Measurements from ENCODE around the gene ASTN2. TPM values are rescaled to one million over a fixed set of nuclear protein-coding genes. Genes with fewer than 3 reads are reported as not detected.

Gene ASTN2
- total RNA-seq, 1 donor from 2014 or later = 29.0 TPM

DNA sequence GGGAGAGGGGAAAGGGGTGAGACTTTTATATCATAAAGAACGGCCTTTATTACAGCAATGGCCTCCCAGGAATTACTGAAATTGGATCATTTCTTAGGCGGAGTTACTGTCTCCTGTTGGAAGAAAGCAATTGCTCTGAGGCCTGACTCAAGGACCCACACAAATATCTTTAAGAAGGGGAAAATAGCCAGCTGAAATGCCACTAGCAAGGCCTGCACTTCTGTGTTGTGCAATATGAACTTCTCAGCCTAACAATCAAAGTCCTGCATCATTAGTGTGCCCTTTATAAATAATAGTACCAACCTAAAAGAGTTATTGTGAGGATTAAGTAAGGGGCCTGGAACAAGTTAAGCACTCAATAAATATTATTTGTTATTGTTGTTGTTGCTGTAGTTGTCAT lies 757.9 kb downstream of the ASTN2 start:
- H3K9me3 Mint-ChIP-seq (ENCODE audit: low read depth) = no peaks in the 10 kb centered on the region
- no peak for DNase-seq (ENCODE audit: low spot score, unreplicated experiment)

DNA sequence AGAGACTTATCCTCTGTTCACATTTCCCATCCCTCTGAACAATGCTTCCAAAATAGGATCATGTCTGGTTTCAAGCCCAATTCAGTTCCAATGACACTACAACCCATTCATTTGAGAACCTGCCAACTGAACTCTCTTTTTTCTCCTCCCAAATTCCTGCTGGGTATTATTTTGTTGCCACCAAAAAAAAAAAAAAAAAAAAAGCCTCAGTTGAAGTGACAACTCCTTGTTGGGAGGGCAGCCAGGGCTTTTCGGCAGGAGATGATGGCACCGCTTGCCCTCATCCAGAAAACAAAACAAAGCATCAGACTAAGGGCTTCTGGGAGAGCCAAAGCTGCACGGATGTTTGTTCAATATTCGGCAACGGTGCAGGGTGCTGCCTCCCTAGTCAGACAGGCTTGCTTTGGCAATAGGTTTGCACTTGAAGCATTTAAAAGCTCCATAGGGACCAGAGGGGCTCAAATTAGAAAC lies 758.3 kb downstream of the ASTN2 start:
- no peaks in the 10 kb centered on the region for H3K4me1 Mint-ChIP-seq (ENCODE audit: low read depth)
- H3K27ac Mint-ChIP-seq = no peak overlapping the region
- no peaks in the 10 kb centered on the region for H3K9me3 Mint-ChIP-seq (ENCODE audit: low read depth)
- H3K27me3 Mint-ChIP-seq = no peaks in the 10 kb centered on the region
- H3K36me3 Mint-ChIP-seq (ENCODE audit: insufficient read depth) = no peaks in the 10 kb centered on the region
- TF ChIP-seq, protein P1, sequence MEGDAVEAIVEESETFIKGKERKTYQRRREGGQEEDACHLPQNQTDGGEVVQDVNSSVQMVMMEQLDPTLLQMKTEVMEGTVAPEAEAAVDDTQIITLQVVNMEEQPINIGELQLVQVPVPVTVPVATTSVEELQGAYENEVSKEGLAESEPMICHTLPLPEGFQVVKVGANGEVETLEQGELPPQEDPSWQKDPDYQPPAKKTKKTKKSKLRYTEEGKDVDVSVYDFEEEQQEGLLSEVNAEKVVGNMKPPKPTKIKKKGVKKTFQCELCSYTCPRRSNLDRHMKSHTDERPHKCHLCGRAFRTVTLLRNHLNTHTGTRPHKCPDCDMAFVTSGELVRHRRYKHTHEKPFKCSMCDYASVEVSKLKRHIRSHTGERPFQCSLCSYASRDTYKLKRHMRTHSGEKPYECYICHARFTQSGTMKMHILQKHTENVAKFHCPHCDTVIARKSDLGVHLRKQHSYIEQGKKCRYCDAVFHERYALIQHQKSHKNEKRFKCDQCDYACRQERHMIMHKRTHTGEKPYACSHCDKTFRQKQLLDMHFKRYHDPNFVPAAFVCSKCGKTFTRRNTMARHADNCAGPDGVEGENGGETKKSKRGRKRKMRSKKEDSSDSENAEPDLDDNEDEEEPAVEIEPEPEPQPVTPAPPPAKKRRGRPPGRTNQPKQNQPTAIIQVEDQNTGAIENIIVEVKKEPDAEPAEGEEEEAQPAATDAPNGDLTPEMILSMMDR (IDR thresholded peaks at IDR 0.05; ENCODE audit: unreplicated experiment) = no peak
- no peak overlapping the region for H3K4me3 Mint-ChIP-seq (ENCODE audit: low read depth)
- no peak for DNase-seq (ENCODE audit: low spot score, unreplicated experiment)

More for the DNA sequence above, 757.9 kb downstream of the ASTN2 start:
- Mint-ChIP-seq H3K4me1 (ENCODE audit: low read depth) (no peaks in the 10 kb centered on the region), H3K27ac (no peak overlapping the region), H3K27me3 (no peaks in the 10 kb centered on the region), H3K4me3 (ENCODE audit: low read depth) (no peak overlapping the region), H3K36me3 (ENCODE audit: insufficient read depth) (no peaks in the 10 kb centered on the region)
- TF ChIP-seq, protein P1 (IDR thresholded peaks at IDR 0.05; ENCODE audit: unreplicated experiment) = no peak

DNA sequence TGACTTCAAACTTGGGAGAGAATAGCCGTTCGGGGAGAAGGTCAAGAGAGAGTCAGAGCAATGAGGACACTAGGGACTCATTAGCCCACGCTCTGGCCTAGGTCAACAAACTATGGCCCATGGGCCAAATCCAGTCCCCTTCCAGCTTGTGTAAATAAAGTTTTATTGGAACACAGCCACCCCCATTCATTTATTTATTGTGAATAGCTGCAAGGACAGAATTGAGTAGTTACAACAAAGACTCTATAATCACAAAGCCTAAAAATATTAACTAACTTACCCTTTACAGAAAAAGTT lies 760.9 kb downstream of the ASTN2 start:
- no peak for DNase-seq (ENCODE audit: low spot score, unreplicated experiment)
- Mint-ChIP-seq H3K36me3 (ENCODE audit: insufficient read depth) (no peaks in the 10 kb centered on the region), H3K9me3 (ENCODE audit: low read depth) (no peaks in the 10 kb centered on the region), H3K4me3 (ENCODE audit: low read depth) (no peak overlapping the region), H3K27ac (no peak overlapping the region), H3K4me1 (ENCODE audit: low read depth) (no peaks in the 10 kb centered on the region), H3K27me3 (no peaks in the 10 kb centered on the region)
- TF ChIP-seq, protein P1 (IDR thresholded peaks at IDR 0.05; ENCODE audit: unreplicated experiment) = no peak

DNA sequence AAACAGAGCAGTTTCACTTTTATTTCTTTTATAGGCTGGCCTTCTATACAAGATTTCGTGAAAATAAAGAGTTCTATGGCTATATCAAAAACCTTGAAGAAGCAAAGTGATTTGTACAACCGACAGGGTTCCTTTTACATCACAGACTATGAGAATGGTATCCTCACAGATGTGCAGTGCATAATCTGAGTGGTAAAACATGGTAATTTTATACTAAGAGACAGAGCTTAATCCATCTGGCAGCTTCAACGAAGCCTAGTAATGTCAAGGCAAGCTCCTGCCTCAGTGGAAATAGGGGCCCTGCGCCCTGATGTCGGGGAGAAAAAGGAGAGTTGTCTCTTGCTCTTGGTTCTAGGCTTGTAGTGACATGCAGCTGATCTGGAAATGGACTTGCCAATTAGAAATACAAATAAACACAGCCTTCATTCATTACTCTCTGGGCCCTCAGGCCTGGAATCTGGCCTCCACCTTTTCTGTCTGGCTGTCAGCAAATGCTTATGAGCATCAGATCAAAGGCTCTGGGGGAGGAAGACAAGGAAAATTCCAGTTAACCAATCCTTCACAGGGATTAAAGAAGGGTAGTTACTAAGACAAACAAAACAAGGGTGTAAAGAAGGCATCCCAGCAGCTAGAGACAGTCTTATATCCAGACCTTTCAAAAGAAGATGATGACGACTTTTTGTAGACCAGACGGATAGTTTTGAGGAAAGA lies 761.4 kb downstream of the ASTN2 start:
- no peaks in the 10 kb centered on the region for H3K27me3 Mint-ChIP-seq
- no peak overlapping the region for H3K27ac Mint-ChIP-seq
- TF ChIP-seq, protein P1 (IDR thresholded peaks at IDR 0.05; ENCODE audit: unreplicated experiment) = no peak
- H3K4me3 Mint-ChIP-seq (ENCODE audit: low read depth) = no peak overlapping the region
- no peaks in the 10 kb centered on the region for H3K4me1 Mint-ChIP-seq (ENCODE audit: low read depth)
- no peaks in the 10 kb centered on the region for H3K9me3 Mint-ChIP-seq (ENCODE audit: low read depth)
- H3K36me3 Mint-ChIP-seq (ENCODE audit: insufficient read depth) = no peaks in the 10 kb centered on the region
- DNase-seq (ENCODE audit: low spot score, unreplicated experiment) = no peak

DNA sequence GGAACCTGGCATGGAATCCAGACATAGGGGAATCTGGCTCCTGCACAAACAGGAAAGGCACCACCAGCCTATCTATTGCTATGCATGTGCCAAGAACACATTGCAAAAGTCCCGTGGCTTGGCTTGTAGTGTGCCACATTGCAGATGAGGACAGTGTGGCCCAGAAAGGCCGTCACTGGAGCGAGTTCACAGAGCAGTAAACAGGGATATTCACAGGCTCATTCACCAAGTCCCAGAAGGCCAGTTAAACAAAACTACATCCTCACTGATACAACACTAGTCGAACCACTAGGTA lies 767.4 kb downstream of the ASTN2 start:
- H3K36me3 Mint-ChIP-seq (ENCODE audit: insufficient read depth) = no peaks in the 10 kb centered on the region
- TF ChIP-seq, protein P1 (IDR thresholded peaks at IDR 0.05; ENCODE audit: unreplicated experiment) = no peak

More for the DNA sequence above, 767.4 kb downstream of the ASTN2 start:
- H3K27me3 Mint-ChIP-seq = no peaks in the 10 kb centered on the region
- no peak for DNase-seq (ENCODE audit: low spot score, unreplicated experiment)
- no peaks in the 10 kb centered on the region for H3K9me3 Mint-ChIP-seq (ENCODE audit: low read depth)
- H3K27ac Mint-ChIP-seq = no peak overlapping the region
- H3K4me3 Mint-ChIP-seq (ENCODE audit: low read depth) = no peak overlapping the region
- no peaks in the 10 kb centered on the region for H3K4me1 Mint-ChIP-seq (ENCODE audit: low read depth)

All from progenitor cell of endocrine pancreas (in vitro differentiated cells).